Endodermal cell (in vitro differentiated cells): ENCODE data around the gene PTN. TPM values are rescaled to one million over a fixed set of nuclear protein-coding genes. Genes with fewer than 3 reads are reported as not detected.

Source experiments
- DNase-seq: peaks from one replicate; pipeline ENCODE4 v3.0.0-alpha.2; 2017
- H3K27ac ChIP-seq: 2 replicates; pipeline ENCODE4 v1.5.1; 2013; ENCODE audit warnings: mild to moderate bottlenecking, low read depth, low read length, moderate library complexity
- H3K27me3 ChIP-seq: 2 replicates; pipeline ENCODE4 v1.6.1; 2013; ENCODE audit warnings: mild to moderate bottlenecking, low read length, moderate library complexity; ENCODE audit not compliant: insufficient read depth, control insufficient read depth, poor library complexity, severe bottlenecking
- H3K36me3 ChIP-seq: 2 replicates; pipeline ENCODE4 v1.7.0; 2013; ENCODE audit warnings: mild to moderate bottlenecking, low read length, moderate library complexity; ENCODE audit not compliant: control insufficient read depth, insufficient read depth
- H3K4me1 ChIP-seq: one replicate; pipeline ENCODE4 v1.7.0; 2013; ENCODE audit warnings: low read length; ENCODE audit not compliant: control insufficient read depth, insufficient read depth
- H3K4me3 ChIP-seq: 2 replicates; pipeline ENCODE4 v1.5.1; 2013; ENCODE audit warnings: mild to moderate bottlenecking, low read length, moderate library complexity
- H3K9ac ChIP-seq: 2 replicates; pipeline ENCODE4 v1.6.1; 2013; ENCODE audit warnings: mild to moderate bottlenecking, low read length, moderate library complexity; ENCODE audit not compliant: poor library complexity, severe bottlenecking; ENCODE audit errors: extremely low read depth
- H3K9me3 ChIP-seq: 2 replicates; pipeline ENCODE4 v1.6.1; 2013; ENCODE audit warnings: mild to moderate bottlenecking, low read length, moderate library complexity; ENCODE audit not compliant: control insufficient read depth
- H3K27ac Mint-ChIP-seq: 2 replicates; pipeline ENCODE4 v1.8.0; 2020; ENCODE audit warnings: mixed read lengths
- H3K27me3 Mint-ChIP-seq: 2 replicates; pipeline ENCODE4 v1.8.0; 2021; ENCODE audit warnings: mild to moderate bottlenecking, mixed read lengths; ENCODE audit not compliant: insufficient read depth
- H3K36me3 Mint-ChIP-seq: 2 replicates; pipeline ENCODE4 v1.8.0; 2020; ENCODE audit warnings: low read depth, mixed read lengths
- H3K4me1 Mint-ChIP-seq: 2 replicates; pipeline ENCODE4 v1.8.0; 2020; ENCODE audit warnings: mixed read lengths
- H3K4me3 Mint-ChIP-seq: 2 replicates; pipeline ENCODE4 v1.8.0; 2020; ENCODE audit warnings: mild to moderate bottlenecking, moderate library complexity, mixed read lengths
- H3K9me3 Mint-ChIP-seq: 2 replicates; pipeline ENCODE4 v1.8.0; 2020; ENCODE audit warnings: mild to moderate bottlenecking, mixed read lengths
- WGBS, 2 experiments: methylation state at CpG; one replicate each; pipeline versions ENCODE4 v1.1.5 to v1.1.7; 2013; ENCODE audit warnings: missing lambda C conversion rate in 2 of 2, mixed read lengths in 1 of 2; ENCODE audit not compliant: insufficient coverage in 1 of 2, insufficient read length in 1 of 2; 5-methylcytosine and 5-hydroxymethylcytosine counted together
- total RNA-seq, 2 donors: library from RNA; stranded (reverse); fragmentation: NEBNext Ultra II Directional in 1 of 2; extraction: Animal tissue kit (Norgen Biotek cat#: 25700) in 1 of 2; gene quantifications; 2 replicates in 1 of 2; 3 replicates in 1 of 2; pipeline ENCODE4 v1.2.1, GENCODE V29; 2021
- TF ChIP-seq, protein P1 (sequence below): fragments of 200-600 bp; sonication (generic); conservative IDR thresholded peaks from 2 replicates; pipeline ENCODE4 v1.5.0; 2021; ENCODE audit warnings: antibody characterized with exemption, mild to moderate bottlenecking

The PTN gene
- total RNA-seq, 2 donors from 2014 or later: 4.8 to 5.6 TPM

GRCh38 chr7:137313201-137313600 lies 30.3 kb downstream of the PTN start:
- no peak overlapping the region for H3K4me3 Mint-ChIP-seq
- WGBS, 2 experiments: 90% methylated on average over 2 to 4 of the region's 4 CpGs
- Histone ChIP-seq H3K27ac (no peak overlapping the region), H3K27me3 (no peaks in the 10 kb centered on the region), H3K36me3 (no peaks in the 10 kb centered on the region), H3K9ac (no peak overlapping the region), H3K4me1 (no peaks in the 10 kb centered on the region), H3K9me3 (no peaks in the 10 kb centered on the region), H3K4me3 (no peak overlapping the region)
- H3K36me3 Mint-ChIP-seq: no peaks in the 10 kb centered on the region
- H3K9me3 Mint-ChIP-seq: no peaks in the 10 kb centered on the region
- TF ChIP-seq, protein P1, sequence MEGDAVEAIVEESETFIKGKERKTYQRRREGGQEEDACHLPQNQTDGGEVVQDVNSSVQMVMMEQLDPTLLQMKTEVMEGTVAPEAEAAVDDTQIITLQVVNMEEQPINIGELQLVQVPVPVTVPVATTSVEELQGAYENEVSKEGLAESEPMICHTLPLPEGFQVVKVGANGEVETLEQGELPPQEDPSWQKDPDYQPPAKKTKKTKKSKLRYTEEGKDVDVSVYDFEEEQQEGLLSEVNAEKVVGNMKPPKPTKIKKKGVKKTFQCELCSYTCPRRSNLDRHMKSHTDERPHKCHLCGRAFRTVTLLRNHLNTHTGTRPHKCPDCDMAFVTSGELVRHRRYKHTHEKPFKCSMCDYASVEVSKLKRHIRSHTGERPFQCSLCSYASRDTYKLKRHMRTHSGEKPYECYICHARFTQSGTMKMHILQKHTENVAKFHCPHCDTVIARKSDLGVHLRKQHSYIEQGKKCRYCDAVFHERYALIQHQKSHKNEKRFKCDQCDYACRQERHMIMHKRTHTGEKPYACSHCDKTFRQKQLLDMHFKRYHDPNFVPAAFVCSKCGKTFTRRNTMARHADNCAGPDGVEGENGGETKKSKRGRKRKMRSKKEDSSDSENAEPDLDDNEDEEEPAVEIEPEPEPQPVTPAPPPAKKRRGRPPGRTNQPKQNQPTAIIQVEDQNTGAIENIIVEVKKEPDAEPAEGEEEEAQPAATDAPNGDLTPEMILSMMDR: no peak
- no peaks in the 10 kb centered on the region for H3K4me1 Mint-ChIP-seq
- no peaks in the 10 kb centered on the region for H3K27me3 Mint-ChIP-seq
- no peak overlapping the region for H3K27ac Mint-ChIP-seq
- DNase-seq: no peak

GRCh38 chr7:137306748-137307147 lies 36.8 kb downstream of the PTN start:
- TF ChIP-seq, protein P1: no peak
- Mint-ChIP-seq H3K27me3 (no peaks in the 10 kb centered on the region), H3K27ac (no peak overlapping the region), H3K9me3 (no peaks in the 10 kb centered on the region), H3K4me3 (no peak overlapping the region), H3K36me3 (no peaks in the 10 kb centered on the region), H3K4me1 (no peaks in the 10 kb centered on the region)
- Histone ChIP-seq H3K9ac (no peak overlapping the region), H3K9me3 (no peaks in the 10 kb centered on the region), H3K27me3 (no peaks in the 10 kb centered on the region), H3K4me1 (no peaks in the 10 kb centered on the region), H3K4me3 (no peak overlapping the region), H3K36me3 (no peaks in the 10 kb centered on the region), H3K27ac (peak overlapping the region; percentile 80)
- 94 to 100% methylated on average over 4 of the region's 4 CpGs for WGBS, 2 experiments
- DNase-seq: no peak

DNA sequence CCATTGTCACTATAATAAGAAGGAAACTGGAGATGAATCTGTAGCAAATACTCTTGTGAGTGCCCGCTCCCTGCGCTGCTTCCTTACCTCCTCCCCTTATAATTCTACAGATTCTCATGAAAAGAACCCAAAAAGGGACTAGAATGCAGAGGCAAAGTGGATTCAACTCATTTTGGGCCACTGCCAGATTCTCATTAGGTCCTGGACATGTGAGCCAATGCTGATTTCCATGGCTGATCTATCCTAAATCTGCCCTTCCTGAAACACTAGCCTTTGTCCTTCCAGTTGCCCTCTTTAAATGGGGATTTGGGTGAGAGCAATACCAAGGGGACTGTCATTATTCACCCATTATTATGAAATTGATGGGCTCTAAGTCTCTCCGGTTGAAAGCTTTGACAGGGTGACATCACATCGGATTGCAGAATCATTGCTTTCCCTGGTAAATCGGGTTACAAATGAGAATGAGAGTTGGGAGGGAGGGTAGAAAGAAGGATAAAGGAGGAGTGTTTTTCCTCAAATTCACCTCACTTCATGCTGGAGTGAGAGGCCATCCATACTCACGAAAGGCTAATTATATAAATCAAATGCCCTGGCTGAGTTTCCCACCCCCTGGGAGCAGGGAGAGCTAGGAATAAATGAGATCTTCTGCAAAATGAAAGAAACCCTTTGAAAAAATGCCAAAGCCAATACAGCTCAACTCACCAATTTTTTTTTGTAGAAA lies 37.5 kb downstream of the PTN start:
- Histone ChIP-seq H3K36me3 (no peaks in the 10 kb centered on the region), H3K9me3 (no peaks in the 10 kb centered on the region), H3K9ac (no peak overlapping the region), H3K27ac (peak overlapping the region; percentile 80), H3K4me3 (no peak overlapping the region), H3K27me3 (no peaks in the 10 kb centered on the region), H3K4me1 (no peaks in the 10 kb centered on the region)
- H3K27me3 Mint-ChIP-seq: no peaks in the 10 kb centered on the region
- no peak for DNase-seq
- H3K36me3 Mint-ChIP-seq: no peaks in the 10 kb centered on the region
- no peak overlapping the region for H3K4me3 Mint-ChIP-seq
- no peaks in the 10 kb centered on the region for H3K4me1 Mint-ChIP-seq
- no peak overlapping the region for H3K27ac Mint-ChIP-seq
- TF ChIP-seq, protein P1: no peak
- H3K9me3 Mint-ChIP-seq: no peaks in the 10 kb centered on the region
- WGBS, 2 experiments: 87% methylated on average over 6 of the region's 6 CpGs; no CpG with 5 or more reads in 1 of the 2 experiments
